HG03521 (cell line): ENCODE results near the gene KLHL33.

Experiments used
- ATAC-seq: cut with Tn5 transposase; IDR thresholded peaks from one replicate; pipeline ENCODE4 v1.9.1; 2021; ENCODE audit warnings: mild to moderate bottlenecking, moderate library complexity; ENCODE audit not compliant: unreplicated experiment

KLHL33 gene

GRCh38 chr14:20417250-20418186 is 18.4 kb downstream of the KLHL33 start:
- ATAC-seq = no peak

DNA sequence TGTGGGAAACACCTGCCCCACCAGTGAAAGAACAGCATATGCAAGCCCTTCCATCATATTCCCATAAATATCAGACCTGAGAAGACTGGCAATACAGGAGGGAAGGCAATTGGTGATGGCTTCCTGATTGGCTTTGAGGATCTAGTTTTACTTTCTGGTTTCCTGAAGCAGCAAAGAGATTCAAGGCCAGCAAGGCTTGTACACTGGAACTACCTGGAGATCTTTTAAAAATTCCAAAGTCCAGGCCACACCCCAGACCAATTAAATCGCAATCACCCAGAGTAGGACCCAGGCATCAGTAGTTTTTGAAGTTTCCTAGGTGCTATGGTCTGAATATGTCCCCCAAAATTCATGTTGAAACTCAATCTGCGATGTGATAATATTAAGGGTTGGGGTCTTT is 19.7 kb downstream of the KLHL33 start:
- ATAC-seq = no peak

DNA sequence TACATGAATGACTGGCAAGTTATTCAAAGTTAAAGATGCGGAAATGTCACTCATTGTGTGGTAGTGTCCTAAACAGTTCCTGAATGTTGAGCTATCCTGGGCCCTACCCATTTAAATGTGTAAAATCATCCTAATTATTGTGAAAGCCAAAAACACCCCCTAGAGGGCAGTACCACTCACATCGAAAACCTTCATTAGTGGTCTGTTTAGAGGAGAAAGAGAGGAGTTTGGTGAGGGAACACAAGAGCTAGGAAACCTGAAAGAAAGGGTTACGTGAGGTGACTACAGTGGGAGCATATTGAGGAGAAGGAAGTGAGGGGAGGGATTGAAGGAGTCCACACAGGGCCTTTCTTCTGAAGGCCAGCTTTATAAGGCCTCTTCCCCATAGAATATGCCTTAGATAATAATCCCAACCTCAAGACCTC is 20.2 kb downstream of the KLHL33 start:
- ATAC-seq = peak; percentile 29

DNA sequence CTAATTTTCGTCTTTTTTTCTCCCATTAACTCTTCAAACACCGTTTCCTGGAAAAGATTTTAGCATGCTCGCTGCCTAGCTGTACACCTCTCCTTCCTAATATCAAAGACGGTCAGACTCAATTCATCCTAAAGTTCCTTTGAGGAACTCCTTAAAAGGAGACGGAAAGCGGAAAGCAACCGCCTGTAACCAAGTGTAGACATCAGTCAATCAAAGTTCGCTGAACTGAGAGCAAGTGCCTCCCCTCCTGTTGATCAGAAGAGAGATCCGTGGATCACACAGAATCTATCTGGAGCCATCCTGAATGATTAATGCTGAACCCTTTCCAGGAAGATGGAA is 22.3 kb downstream of the KLHL33 start:
- no peak for ATAC-seq

DNA sequence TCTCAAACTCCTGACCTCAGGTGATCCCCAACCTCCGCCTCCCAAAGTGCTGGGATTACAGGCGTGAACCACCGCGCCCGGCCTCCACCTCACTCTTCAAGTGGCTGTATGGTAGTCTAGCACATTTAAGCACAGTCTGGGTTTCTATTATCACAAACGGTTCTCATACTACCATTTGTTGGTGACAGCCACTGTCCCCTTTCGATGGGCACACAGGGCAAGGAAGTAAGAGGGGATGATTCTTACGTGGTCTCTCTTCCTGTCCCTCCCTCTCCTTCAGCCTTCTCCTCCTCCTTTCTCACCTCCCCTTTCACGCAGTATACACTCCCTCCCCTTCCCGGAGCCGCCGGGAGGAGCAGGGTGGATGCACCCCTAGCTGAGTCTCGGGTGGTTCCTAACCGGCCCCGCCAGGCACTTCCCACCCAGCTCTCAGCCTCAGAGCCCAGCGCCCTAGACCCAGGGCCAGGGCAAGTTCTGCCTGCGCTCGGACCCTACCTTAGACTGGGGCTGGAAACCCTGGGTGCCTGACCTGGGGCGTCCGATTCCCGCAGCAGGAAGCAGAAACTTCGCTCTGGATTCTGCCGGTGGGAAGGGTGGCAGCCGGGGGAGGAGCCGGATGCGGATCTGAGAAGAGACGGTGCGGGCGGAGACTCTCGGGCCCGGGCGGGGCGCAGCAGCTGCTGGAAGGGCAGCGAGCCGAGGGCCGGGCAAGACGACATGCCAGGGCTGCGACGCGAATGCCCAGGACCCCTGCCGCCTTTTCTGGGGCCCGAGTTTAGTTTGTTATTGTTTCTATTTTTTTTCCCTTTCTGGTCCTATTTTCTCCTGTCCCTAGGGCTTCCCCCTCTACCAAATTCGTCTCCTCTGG is 22.9 kb downstream of the KLHL33 start, which contains the start of gene TEP1:
Gene TEP1, minus strand, starts transcription at position 626 of the 868 bp plus-strand sequence. CDS start 5,062 bp downstream, outside the sequence.
- peak; percentile 55 for ATAC-seq

DNA sequence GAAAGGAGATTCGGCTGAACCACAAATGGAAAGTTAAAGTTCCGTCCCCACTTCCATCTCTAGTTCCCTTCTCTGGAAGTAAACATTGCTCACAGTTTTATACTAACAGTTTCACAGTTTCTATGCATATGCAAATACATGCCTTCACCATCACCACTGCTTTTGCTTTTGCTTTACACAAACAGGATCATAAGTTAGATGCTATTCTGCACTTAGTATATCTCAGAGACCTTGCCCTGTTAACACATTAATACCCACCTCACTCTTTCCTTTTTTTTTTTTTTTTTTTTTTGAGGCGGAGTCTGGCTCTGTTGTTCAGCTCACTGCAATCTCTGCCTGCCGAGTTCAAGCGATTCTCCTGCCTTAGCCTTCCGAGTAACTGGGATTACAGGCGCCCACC is 23.6 kb downstream of the KLHL33 start:
- ATAC-seq = peak; percentile 71

DNA sequence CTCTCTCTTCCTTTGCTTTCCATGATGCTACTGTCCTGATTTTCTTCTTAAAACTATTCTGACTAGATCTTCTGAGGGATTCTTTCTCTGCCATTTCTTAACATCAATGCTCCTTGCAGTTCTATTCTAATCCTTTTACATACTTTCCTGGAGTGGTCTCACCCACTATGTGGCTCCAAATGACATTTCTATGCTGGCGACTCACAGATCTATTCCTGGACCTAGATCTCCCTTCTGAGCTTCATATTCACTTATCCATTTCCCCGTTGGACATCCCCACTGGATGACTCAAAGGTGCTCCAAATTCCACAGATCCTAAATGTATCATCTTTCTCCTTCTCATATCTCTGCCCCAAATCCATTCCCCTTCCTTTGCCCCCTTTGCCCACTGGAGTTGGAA is 26.7 kb downstream of the KLHL33 start:
- ATAC-seq = no peak

GRCh38 chr14:20403521-20403920 is 32.4 kb downstream of the KLHL33 start:
- ATAC-seq = no peak

DNA sequence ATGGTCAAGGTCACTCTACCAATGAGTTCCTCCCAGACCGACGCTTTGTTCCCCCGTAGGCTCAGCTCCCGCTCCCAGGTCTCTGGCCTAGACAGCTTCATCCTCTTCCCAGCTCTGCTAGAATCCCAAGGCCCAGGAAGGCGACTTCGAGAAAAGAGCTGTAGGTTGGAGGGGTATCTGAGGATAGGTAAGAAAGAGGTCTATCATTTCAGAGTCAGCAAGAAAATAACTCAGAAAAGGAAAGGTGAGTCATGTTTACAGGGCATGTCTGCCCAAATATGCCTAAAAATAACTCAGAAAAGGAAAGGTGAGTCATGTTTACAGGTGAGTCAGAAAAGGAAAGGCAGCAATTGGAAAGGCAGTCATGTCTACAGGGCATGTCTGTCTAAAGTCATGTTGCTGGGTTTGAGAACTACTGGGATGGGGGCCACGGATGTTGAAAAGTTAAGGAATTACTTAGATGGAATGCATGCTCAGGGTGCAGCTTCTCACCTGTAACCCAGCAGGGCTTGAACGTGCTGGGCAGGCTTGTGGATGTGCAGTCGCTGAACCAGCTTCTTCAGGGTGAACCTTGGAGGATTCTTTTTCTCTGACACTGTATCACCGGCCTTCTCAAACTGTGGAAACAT is 34.9 kb downstream of the KLHL33 start:
- no peak for ATAC-seq

GRCh38 chr14:20400589-20400964 is 35.4 kb downstream of the KLHL33 start:
- ATAC-seq = no peak

- ATAC-seq = no peak
These were observed 38.5 kb downstream of the KLHL33 start for GRCh38 chr14:20397511-20397910.

DNA sequence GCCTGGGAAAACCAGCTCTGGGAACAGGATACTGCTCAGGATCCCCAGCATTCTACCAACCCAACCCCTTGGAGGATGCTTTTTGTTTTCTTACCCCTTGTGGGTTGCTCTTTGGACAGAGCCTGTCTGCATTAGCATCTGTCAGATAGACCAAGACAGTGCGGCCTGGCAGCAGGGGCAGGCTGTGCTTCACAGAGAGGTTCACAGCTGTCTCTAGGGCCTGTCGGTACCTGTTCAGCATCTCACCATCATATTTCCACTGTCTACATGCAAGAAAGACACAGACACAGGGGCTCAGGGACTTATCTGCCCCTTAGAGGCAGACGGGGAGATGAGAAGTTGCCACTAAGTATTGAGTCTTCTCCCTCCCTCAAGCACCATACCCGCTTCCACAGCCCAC is 44.5 kb downstream of the KLHL33 start:
- ATAC-seq = no peak

DNA sequence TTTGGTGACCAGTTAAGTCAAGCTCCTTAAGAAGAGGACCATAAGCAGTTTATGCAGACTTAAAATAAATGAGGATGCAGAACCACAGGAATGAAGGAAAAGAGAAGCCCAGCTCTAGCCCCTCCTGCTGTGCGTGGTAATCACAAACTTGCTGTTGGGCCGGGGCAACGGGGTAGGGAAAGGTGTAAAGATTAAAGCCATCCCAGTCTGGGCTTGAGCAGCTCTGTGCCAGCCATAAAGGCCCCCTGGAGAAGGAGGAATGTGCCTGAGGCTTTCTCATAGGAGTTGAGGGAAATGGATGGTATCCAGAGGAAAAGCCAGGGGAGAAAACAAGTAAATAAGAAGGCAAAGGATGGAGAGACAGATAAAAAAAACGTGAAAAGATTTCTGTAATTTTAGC is 47.8 kb downstream of the KLHL33 start:
- ATAC-seq = no peak

DNA sequence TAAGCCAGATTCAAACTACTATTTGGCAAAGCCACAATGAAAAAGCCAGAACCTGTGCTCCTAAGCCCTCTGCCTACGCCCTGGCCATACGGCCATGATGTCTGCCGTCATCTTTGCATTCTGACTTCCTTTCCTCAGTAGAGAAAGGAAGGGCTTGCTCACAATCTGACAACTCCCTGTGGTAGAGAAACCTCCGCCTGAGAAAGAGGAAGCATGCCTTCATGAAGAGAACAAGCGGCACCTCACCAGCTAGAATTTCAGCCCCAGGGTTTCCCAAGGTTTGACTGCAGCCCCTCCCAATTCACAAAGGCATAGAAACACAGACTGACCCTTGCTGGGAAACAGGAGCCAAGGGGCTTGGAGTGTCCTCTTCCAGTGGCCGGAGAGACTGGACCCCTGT is 48.4 kb downstream of the KLHL33 start:
- no peak for ATAC-seq

DNA sequence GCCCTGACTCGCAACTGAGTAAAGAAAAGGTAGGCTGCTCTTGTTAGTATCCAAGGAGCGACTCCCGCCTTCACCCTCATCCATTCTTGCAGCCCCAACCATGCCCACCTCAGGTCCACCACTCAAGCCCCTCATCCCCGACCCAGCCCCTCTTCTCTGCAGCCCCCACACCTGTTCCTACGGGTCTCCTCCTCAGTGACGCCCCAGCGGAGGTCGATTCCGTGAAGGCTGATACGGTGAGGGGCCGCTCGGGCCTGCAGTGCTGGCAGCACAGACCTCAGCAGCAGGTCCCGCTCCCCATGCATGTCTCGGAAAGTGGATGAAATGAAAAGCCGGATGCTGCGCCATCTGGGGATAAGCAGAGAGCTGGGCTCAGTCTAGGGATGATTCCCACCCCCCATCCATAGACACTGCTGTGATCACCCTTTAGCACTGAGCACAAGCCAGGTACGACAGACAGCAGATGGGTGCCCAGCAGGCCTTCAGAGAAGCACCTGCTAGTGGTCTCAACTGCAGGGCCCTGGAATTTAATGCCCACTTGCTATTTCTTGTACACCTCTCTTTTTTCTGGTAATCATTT is 49.6 kb downstream of the KLHL33 start:
- ATAC-seq = no peak

DNA sequence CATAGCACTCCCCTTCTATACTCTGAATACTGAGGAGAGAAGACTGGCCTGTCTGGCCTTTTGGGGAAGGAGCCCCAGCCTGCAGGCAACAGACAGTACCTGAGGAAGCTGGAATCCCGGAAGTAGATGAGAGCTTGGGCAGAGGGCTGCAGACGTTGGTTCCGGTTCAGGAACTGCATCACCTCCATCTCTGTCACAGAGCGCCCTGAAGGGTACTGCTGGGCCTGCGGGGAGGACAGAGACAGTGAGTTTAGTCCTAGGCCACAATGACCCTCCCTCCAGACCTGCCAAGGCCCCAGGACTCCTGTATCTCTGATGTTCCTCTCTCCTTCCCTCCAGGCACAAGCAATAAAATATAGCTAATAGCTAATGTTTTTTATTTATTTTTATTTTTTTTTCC is 51.1 kb downstream of the KLHL33 start:
- ATAC-seq = no peak

DNA sequence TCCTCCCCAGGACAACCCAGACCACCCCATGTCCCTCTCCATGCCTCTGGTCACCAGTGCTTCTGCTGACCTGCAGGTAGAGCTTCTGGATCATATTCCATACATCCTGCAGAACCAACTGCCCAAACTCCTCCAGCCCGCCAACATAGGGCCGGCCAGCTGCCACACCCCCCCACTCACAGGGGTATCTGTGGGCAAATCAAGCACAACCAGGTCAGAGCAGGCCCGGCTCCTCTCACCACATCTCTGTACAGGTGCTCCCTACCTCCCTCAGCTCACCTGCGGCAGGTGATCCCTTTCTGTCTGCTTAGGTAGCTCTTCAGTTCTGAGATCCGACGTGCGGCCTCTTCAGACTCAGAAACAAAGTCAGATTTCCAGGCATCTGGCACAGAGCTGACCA is 51.6 kb downstream of the KLHL33 start:
- ATAC-seq = no peak

GRCh38 chr14:20383636-20384035 is 52.3 kb downstream of the KLHL33 start:
- no peak for ATAC-seq

- no peak for ATAC-seq
These were observed 52.9 kb downstream of the KLHL33 start for GRCh38 chr14:20383032-20383431.

GRCh38 chr14:20382526-20382925 is 53.4 kb downstream of the KLHL33 start:
- no peak for ATAC-seq

DNA sequence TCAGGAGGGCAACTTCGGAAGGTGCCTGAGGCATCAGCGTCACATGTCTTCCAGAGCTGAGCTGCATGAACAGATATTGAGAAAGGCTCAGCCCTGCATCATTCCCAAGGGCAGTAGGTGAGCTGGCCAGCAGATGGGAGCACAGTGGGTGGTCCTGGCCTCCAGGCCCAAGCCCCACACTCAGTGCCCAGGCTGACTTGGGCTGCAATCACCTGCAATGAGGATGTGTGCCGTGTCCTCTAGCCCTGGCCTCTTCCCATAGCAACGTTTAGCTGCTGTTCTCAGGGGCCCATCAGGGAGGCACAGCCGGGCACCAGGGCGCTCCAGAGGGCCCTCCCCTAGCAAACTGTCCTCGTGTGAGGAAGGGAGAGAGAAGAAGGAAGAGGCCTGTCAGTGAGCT is 54.6 kb downstream of the KLHL33 start:
- ATAC-seq = no peak
